Hematopoietic multipotent progenitor cell treated with erythropoietin and hydrocortisone succinate and interleukin-3 and kit ligand, for 8 days (in vitro differentiated cells): Measurements from ENCODE around the gene GPATCH8.
A peak's percentile ranks its signal among the peaks of the same experiment; 100 is the strongest.
"Not testable (repeated sequence)": the region's sequence is repeated elsewhere in the genome, so short reads cannot be mapped to it uniquely, and the experiment has no call there.

Experiments
- DNase-seq: peaks from one replicate; pipeline ENCODE4 v3.0.0-alpha.2; 2015

The GPATCH8 gene

GRCh38 chr17:44396946-44397345 is 106.3 kb downstream of the GPATCH8 start:
- DNase-seq = no peak

GRCh38 chr17:44394833-44395232 is 108.4 kb downstream of the GPATCH8 start:
- DNase-seq = no peak

- DNase-seq = not testable (repeated sequence)
Observed at GRCh38 chr17:44394112-44394511, 109.1 kb downstream of the GPATCH8 start.

GRCh38 chr17:44390250-44390870 is 112.8 kb downstream of the GPATCH8 start:
- peak; percentile 49 for DNase-seq

GRCh38 chr17:44389723-44390202 is 113.4 kb downstream of the GPATCH8 start:
- DNase-seq = peak; percentile 96

GRCh38 chr17:44389281-44389680 is 113.9 kb downstream of the GPATCH8 start, which contains the start of gene ITGA2B:
Gene ITGA2B, minus strand, starts transcription at chr17:44389649. Its CDS starts 176 bp downstream, at chr17:44389473.
- no peak for DNase-seq

GRCh38 chr17:44387804-44388203 is 115.4 kb downstream of the GPATCH8 start:
- peak; percentile 87 for DNase-seq

GRCh38 chr17:44386182-44386525 is 117.1 kb downstream of the GPATCH8 start:
- DNase-seq = peak; percentile 27

- peak; percentile 88 for DNase-seq
Observed at GRCh38 chr17:44385287-44386181, 117.7 kb downstream of the GPATCH8 start.

- DNase-seq = no peak
Observed at GRCh38 chr17:44384823-44385286, 118.4 kb downstream of the GPATCH8 start.

- no peak for DNase-seq
Observed at GRCh38 chr17:44384281-44384822, 118.9 kb downstream of the GPATCH8 start.

GRCh38 chr17:44383861-44384260 is 119.3 kb downstream of the GPATCH8 start:
- no peak for DNase-seq

GRCh38 chr17:44383363-44383762 is 119.8 kb downstream of the GPATCH8 start:
- no peak for DNase-seq

- DNase-seq = no peak
Observed at GRCh38 chr17:44382917-44383316, 120.3 kb downstream of the GPATCH8 start.

GRCh38 chr17:44381810-44382305 is 121.3 kb downstream of the GPATCH8 start:
- no peak for DNase-seq

GRCh38 chr17:44380767-44381166 is 122.4 kb downstream of the GPATCH8 start:
- DNase-seq = no peak

- no peak for DNase-seq
Observed at GRCh38 chr17:44379887-44380286, 123.3 kb downstream of the GPATCH8 start.

- no peak for DNase-seq
Observed at GRCh38 chr17:44378171-44378705, 125.0 kb downstream of the GPATCH8 start.

- no peak for DNase-seq
Observed at GRCh38 chr17:44376779-44377178, 126.4 kb downstream of the GPATCH8 start.

- peak; percentile 33 for DNase-seq
Observed at GRCh38 chr17:44376124-44376523, 127.1 kb downstream of the GPATCH8 start.

GRCh38 chr17:44375196-44376017 is 127.8 kb downstream of the GPATCH8 start:
- DNase-seq = no peak
